IPS-11a (cell line): Measurements from ENCODE around the gene UST.
"Not testable (repeated sequence)": the region's sequence is repeated elsewhere in the genome, so short reads cannot be mapped to it uniquely, and the experiment has no call there.

Experiments used
- H3K4me3 ChIP-seq: one replicate; pipeline ENCODE4 v1.5.1; 2013; ENCODE audit warnings: low read depth, low read length, control low read depth

Gene UST

DNA sequence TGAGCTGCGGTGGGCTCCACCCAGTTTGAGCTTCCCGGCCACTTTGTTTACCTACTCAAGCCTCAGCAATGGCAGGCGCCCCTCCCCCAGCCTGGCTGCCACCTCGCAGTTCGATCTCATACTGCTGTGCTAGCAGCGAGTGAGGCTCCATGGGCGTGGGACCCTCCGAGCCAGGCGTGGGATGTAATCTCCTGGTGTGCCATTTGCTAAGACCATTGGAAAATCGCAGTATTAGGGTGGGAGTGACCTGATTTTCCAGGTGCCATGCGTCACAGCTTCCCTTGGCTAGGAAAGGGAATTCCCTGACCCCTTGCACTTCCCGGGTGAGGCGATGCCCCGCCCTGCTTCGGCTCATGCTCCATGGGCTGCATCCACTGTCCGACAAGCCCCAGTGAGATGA lies 117.3 kb downstream of the UST start:
- H3K4me3 ChIP-seq, result not testable (repeated sequence)

DNA sequence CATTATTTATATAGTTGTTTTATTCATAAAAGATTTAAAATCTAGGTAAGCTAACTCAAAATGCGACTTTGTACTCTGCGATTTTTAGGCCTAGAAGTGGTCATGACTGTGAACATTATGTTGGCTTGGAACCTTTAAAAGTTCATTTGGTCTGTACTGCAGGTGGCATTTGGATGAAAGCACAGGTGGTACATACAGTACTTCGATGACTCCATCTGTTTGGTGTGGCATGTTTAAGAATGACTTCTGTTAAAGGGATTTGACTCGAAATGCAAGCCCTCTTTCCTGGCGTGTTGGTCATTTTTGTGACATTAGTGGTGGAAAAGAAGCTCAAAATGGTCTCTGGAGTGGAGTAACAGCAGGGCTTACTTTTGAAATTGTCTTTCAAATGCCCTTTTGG lies 118.1 kb downstream of the UST start:
- no peak overlapping the region for H3K4me3 ChIP-seq

DNA sequence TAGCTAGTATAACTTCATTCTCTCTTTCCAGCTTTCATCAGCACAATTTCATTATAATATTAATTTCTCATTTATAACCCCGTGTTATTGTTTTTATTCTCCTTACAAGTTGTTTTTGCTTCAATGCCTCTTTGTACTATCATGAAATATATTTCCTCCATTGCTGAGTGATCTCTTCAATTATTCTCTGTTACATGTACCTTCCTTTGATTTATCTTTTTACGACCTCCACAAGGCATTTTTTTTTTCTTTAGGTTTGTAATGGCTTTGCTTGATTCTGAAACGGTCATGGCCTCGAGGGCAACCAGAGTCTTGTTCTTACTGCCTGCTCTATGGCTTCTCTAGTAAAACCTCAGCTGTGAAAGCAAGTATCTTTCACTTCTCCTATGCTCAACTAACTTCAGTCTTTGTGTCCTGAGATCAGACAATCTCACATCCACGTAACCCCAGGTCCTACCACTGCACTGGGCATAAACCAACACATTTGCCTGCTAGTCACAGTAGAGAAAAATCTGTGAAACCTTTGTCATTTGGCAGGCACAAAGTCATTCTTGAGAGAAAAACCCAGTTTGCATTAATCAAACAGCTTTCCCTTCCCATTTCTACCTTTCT lies 119.9 kb downstream of the UST start:
- no peak overlapping the region for H3K4me3 ChIP-seq

DNA sequence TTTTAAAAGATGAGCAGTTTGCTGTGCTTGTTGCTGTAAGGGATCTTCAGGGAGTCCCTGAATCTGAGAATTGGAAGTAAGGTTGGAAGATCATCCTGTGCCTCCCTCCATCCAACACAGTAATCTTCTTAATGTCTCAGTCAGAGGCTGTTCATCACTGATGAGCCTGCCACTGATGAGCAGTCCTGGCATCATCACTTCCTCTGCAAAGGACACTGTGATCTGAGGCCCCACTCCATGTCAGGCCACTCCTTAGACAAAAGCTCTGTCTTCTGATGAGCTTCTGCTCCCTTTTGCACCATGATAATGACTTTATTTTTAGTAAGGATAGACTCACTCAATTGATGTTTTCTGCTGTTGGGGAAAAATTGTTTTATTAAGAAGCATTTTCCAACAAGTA lies 121.0 kb downstream of the UST start:
- no peak overlapping the region for H3K4me3 ChIP-seq

DNA sequence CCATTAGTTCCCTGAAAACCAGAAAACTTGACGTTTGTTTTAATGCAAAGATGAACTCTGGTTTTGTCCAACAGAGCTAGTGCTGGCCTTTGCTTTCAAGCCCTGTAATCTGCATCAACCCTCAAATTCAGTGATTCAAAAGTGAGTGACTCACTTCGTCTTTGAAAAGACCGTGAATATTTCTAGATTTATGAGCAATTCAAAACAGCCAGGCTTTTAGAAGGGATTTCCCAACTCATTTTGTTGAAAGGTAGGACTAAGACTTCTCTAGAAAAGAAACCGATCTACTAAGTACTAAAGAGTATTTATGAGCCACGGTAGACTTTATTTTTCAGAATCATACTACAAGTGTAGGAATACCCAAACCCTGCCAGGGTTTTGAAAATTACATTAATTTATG lies 121.5 kb downstream of the UST start:
- no peak overlapping the region for H3K4me3 ChIP-seq

DNA sequence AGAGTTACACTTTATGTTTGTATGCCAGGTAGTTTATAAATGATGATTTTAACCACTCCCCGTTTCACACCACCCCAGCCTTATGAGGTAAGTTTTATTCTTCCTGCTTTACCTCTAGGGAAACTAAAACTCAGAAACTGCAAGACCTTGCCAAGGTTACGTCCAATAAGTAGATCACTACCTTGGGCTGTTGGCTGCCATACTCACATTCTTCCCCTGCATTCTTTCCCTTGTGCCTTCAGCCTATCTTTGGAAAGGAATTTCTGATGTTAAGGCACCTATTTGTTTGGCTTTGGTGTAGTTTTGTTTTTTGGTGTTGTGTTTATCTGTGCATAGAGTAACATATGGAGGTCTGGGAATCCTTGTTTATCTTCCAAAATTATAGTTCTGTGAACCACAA lies 122.1 kb downstream of the UST start:
- no peak overlapping the region for H3K4me3 ChIP-seq

DNA sequence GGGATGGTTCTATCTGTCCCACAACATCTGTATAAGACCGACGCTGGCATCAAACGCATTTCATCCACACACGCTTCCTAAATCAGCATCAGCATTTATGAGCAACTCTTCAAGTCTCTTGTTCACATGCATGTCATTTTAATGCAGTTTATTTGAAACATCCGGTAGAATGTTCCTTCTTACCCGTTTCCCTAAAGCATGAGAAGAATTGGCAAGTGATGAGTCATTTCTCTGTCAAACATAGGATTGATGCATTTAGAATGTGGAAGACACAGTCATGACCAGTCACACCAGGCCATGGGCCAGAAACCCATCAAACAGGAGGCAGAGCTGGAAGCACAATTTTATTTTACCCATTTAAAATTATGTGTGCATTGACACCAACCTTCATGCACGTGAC lies 122.8 kb downstream of the UST start:
- H3K4me3 ChIP-seq, result no peak overlapping the region

DNA sequence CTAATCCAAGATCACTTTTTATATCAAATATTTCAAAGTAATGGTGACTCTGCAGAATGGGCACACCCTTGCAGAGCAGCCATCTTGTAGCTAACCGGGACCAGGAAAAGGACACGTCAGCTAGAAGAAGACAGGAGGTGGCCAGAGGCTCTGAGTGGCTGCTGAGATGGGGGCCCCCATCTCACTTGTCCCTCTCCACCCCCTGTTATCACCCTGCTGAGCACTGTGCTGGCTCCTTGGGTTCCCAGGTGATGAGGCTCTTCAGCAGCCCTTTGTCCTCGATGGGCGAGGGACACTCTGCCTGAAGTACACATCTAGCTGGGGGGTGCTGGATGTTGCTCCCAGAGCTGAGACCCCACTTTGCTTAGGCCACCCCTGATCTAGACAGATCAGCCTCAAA lies 126.3 kb downstream of the UST start:
- no peak overlapping the region for H3K4me3 ChIP-seq

DNA sequence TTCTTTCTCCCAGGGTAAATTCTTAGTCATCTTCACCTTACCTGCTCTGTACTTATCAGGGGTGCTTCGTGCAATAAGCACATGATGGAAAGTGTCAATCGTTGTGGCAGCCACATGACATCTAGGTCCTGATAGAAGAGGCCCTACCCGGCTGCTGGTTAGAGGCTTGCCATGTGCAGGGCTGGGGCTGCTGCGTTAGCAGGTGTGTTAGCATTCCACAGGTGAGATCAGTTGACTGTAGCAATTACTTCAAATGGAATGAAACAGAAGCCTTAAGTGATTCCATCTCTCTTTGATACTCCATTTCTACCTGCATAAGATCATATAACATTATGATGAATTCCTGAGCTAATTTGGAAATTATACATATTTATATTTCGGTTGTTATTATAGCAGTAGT lies 127.0 kb downstream of the UST start:
- H3K4me3 ChIP-seq, result no peak overlapping the region

DNA sequence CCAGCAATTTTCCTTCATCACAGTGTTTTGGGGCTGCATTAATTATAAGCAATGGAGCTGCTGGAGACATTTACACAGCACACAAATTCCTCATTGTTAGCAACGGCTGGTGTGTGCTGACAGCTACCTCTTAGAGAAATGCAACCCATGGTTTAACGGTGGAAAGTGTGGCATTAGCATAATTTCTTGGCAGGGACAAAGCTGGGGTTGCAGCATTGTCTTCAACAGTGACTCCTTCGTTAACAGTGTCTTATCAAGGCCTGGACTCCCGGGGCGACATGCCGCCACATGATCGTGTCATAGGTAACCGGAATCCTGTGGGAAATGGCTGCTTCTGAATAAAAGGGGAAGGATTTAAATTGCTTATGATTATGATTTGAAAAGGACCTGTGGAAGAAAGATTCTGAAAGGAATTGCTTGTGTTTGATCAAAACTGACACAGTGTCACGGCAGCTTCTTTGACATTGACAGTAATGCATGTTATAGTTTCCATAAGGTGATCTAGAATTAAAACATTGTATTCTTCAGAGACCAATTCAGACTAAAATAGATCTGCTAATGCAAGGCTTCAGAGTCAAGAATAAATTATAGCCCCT lies 128.0 kb downstream of the UST start:
- H3K4me3 ChIP-seq, result no peak overlapping the region

DNA sequence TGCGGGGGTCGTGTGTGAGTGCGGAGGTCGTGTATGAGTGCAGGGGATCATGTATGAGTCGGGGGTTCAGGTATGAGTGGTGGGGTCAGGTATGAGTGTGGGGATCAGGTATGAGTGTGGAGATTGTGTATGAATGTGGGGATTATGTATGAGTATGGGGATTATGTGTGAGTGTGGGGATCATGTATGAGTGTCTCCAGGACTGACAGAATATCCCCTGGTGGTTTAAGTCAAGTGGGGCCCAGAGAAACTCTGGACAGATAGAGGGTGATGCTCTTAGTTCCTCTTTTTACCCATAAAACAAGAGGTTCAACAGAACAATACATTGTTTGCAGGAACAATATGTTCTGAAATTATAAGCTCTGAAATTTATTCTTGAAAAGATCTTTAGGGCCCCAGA lies 131.9 kb downstream of the UST start:
- H3K4me3 ChIP-seq, result no peak overlapping the region

DNA sequence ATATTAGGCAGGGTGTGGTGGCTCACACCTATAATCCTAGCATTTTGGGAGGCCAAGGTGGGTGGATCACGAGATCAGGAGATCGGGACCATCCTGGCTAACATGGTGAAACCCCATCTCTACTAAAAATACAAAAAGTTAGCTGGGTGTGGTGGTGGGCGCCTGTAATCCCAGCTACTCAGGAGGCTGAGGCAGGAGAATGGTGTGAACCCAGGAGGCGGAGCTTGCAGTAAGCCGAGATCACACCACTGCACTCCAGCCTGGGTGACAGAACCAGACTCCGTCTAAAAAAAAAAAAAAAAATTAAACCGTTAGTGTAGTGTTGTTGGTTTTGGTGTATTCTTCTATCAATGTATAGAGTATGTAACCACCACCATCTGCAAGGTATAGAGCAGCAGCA lies 133.9 kb downstream of the UST start:
- H3K4me3 ChIP-seq, result not testable (repeated sequence)

DNA sequence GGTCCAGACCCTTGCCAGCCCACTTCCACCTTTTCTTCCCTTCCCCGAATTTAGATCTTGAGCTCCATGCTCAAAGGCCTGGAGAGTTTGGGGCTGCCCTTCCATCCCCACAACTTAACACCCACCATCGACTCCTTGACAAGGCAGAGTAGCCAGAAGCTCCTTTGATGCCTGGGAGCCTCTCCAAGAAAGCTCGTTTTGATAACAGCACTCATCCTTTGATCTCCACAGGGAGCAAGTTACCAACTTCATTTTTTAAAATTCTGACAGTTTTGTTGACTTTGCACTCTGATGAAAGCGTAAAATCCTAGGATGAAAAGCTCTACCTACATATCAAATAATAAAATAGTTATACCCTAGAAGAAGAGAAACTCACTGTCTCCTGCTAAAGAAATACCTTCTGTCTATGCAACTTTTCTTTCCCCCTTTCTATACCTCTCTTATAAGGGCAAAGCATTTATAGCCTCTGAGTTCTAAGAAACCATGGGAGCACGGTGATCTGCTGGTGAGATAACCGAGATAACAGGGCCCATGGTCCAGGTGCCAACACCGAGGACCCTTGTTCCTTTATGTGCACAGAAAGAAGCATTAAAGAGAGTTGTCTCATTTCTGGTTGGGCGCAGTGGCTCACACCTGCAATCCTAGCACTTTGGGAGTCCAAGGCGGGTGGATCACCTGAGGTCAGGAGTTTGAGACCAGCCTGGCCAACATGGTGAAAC lies 134.9 kb downstream of the UST start:
- no peak overlapping the region for H3K4me3 ChIP-seq

DNA sequence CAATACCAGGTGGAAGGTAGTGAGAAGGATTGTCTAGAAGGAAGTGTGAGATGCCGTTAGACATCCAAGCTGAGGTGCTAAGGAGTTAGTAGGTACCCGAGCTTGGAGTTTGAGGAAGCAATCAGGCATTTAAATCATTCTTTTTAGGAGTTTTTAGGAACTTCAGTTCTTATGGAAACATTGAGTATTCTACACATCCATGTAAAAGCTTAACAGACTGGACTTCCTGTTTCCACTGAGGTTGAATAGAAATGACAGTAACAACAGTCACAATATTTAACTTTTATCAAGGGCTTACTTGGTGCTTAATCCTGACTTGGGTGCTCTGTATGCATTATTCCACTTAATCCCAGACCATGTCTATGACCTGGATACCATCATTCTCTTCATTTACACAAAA lies 136.4 kb downstream of the UST start:
- no peak overlapping the region for H3K4me3 ChIP-seq

DNA sequence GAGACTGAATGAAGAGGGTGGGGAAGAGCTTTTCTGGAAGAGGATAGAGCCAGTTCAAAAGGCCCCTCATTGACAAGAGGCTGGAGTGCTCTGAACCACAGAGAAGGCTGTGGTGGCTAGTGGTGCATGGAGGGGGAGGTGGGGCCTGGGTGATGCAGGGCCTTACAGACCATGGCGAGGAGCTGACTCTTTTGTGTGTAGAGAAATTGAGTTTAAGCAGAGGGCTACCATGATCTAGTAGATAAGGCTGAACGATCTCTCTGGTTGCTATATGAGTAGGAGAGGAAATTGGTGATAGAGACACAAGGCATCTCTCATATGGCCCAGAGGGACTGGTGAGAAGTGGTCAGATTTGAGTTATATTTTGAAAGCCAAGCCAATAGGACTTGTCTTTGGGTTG lies 137.6 kb downstream of the UST start:
- no peak overlapping the region for H3K4me3 ChIP-seq

DNA sequence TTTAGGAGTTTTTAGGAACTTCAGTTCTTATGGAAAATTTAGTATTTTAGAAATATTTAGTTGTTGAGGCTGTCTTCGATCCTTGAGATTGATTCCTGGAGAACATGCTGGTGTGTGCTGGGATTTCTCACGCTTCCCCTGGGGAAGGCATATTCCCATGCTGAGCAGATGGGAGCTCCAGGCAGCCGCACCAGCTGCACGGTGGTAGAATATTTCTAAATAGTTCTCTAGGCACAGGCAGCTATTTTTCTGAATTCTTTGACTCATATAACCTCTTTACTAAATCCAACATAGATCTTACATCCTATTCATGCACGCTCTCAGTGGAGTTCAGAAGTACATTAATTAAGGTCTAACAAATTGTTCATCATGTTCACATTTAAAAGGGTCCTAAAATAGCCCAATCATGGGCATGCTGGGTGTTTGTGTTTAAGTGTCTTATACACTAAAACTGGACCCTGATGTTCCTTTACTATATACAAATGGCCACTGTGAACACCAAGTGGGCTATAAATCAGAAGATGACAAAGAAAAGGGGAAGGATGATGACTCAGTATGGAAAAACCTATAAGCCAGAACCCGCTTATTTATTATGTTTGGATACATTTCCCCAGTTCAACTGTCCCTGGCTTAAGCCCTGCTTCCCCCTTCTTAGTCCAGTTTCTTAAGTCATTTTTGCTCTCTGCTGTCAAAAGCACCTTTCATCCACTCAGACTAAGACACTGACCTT lies 138.5 kb downstream of the UST start:
- no peak overlapping the region for H3K4me3 ChIP-seq

DNA sequence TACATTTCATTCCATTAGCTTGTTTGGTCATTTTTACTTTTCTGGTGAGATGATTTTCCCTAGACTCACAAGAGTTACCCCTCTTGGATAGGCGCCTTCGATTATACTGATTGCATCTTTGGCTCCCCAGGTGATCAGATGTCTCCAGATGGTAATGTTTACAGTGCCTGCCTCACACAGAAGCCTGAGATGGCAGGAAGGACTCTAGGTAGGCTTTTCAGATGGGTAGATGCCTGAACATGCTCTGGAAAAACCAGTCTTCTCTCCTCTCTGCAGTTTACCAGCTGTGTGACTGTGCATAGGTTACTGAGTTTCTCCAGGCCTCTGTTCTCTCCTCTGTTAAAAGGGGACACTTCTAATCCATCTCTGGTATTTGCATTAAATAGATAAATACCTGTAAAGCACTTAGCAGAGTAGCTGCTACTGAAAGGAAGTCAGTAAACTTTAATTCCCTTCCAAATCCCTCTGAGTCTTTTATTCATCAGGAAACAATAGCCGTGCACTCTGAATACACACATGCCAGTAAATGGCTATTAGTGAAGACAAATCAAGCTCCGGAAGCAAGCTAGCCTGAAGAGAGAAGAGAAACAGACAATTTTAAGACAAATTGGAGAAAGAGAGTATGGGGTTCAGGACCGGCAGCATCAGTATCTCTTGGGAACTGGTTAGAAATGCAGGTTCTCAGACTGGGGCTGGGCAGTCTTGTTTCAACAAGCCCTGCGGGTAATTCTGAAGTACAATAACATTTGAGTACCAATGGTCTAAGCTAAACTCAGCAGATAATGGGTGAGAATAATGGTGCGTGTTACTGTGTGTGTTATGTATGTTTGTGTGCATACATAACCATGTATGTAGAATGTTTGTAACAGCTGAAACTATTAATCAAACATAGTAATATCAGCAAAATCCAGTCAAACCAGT lies 139.4 kb downstream of the UST start:
- H3K4me3 ChIP-seq, result no peak overlapping the region

DNA sequence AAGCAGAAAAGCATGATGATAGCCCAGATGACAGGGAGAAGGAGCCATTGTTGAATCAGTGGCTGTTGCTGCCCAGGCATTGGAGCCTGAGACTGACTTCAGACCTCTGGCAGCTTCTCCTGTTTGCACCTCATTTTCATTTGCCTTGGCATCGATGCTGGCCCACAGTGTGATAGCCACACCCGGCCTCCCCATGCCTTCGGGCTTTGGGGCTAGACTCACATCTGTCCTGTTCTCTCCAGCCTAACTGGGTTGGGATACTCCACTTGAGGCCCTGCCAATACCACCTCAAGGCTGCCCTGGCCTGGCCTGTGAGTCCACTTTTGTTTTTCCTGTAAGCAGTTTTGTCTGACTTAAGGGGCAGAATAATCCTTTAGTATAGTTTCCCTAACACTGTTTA lies 140.4 kb downstream of the UST start:
- no peak overlapping the region for H3K4me3 ChIP-seq

DNA sequence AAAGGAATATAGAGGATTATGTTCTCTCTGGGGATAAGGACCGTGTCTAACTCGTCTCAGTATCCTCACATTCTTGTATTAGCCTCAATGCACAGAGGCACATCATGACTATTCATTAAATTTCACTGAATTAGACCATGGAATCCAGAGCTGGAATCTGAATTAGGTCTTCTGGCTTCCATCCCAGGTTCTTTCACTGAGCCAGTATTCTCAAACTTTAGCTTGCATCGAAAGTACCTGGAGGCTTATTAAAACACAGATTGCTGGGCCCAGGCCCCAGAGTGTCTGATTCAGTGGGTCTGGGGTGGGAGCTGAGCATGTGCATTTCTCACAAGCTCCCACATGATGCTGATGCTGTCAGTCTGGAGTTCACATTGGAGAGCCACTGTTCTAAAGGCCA lies 142.0 kb downstream of the UST start:
- no peak overlapping the region for H3K4me3 ChIP-seq

DNA sequence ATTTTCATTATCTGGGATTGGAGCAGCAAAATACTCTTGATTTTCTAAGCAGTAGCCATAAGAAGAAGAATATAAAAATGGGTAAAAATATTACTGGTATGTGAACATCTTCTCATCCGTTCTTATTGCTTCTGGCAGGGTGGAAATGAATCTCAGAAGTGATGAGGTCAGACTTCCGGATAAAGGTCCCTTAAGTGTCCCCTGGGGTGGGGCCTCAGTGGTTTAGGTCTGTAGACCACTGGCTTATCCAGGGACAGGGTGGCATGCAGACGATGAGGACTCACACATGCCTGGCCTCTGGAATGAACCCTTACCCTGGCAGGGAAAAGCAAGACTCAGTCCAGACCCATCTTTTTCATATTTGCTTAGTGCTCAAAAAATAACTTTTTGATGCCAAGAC lies 143.3 kb downstream of the UST start:
- no peak overlapping the region for H3K4me3 ChIP-seq
